Aorta (tissue), 5 donors: ENCODE data around the gene AKIRIN2. TPM values are rescaled to one million over a fixed set of nuclear protein-coding genes. Genes with fewer than 3 reads are reported as not detected.
"Not testable (repeated sequence)": the region's sequence is repeated elsewhere in the genome, so short reads cannot be mapped to it uniquely, and the experiment has no call there.

ENCODE experiments used
- ATAC-seq: fragments of 200-7000 bp; cut with Tn5 transposase; one replicate; pipeline ENCODE4 v1.9.1; 2022; ENCODE audit warnings: moderate library complexity; ENCODE audit not compliant: low FRiP score
- DNase-seq, 2 donors: peaks; one replicate each; pipeline ENCODE4 v3.0.0-alpha.2; 2020
- H3K27ac ChIP-seq, 2 donors: one replicate each; pipeline ENCODE4 v1.5.1; 2013; ENCODE audit warnings: low read length in 2 of 2, mild to moderate bottlenecking in 2 of 2, moderate library complexity in 2 of 2, control low read depth in 1 of 2, inconsistent platforms in 1 of 2, low read depth in 1 of 2
- H3K27me3 ChIP-seq, 2 donors: one replicate each; pipeline ENCODE4 v1.6.1; 2013; ENCODE audit warnings: control low read depth in 1 of 2, low read length in 1 of 2, mild to moderate bottlenecking in 1 of 2, moderate library complexity in 1 of 2; ENCODE audit not compliant: insufficient read depth in 2 of 2, control insufficient read depth in 1 of 2
- H3K36me3 ChIP-seq, 2 donors: one replicate each; pipeline ENCODE4 v1.6.1; 2013; ENCODE audit warnings: control low read depth in 1 of 2, low read length in 1 of 2, mild to moderate bottlenecking in 1 of 2; ENCODE audit not compliant: insufficient read depth in 2 of 2, control insufficient read depth in 1 of 2
- H3K4me1 ChIP-seq, 2 donors: one replicate each; pipeline ENCODE4 v1.6.1; 2013; ENCODE audit warnings: low read length in 2 of 2, control low read depth in 1 of 2, mild to moderate bottlenecking in 1 of 2, moderate library complexity in 1 of 2; ENCODE audit not compliant: insufficient read depth in 2 of 2, control insufficient read depth in 1 of 2
- H3K4me3 ChIP-seq, 2 donors: one replicate each; pipeline ENCODE4 v1.5.1; 2013; ENCODE audit warnings: low read length in 2 of 2, control low read depth in 1 of 2, mild to moderate bottlenecking in 1 of 2
- H3K9me3 ChIP-seq: one replicate; pipeline ENCODE4 v1.6.1; 2013; ENCODE audit warnings: mild to moderate bottlenecking, low read length; ENCODE audit not compliant: control insufficient read depth
- WGBS, 2 donors: extraction: QIAGEN DNeasy Blood & Tissue Kit; methylation state at CpG; one replicate each; pipeline ENCODE4 v1.1.7; 2013; 5-methylcytosine and 5-hydroxymethylcytosine counted together
- intact Hi-C, 2 donors: fragments of 100-400 bp; cut with DNase I; formaldehyde crosslinking; loops; one replicate each; pipeline versions ENCODE4 v1.14.2 to v1.15.0; 2022
- polyA plus RNA-seq, 2 donors: library from polyadenylated mRNA; stranded (reverse); fragments of 200-250 nt; gene quantifications; one replicate each; pipeline ENCODE4 v1.2.3, GENCODE V29; 2013
- total RNA-seq, 2 donors: library from RNA; stranded (reverse); fragmentation: NEBNext Ultra II Directional; extraction: Animal tissue kit (Norgen Biotek cat#: 25700); gene quantifications; one replicate each; pipeline ENCODE4 v1.2.1, GENCODE V29; 2021
- donor health status: healthy with polysubstance abuse.
- donor health status: Bipolar disorder and iron deficiency.
- donor health status: DM: no; HTN: no; CAD: no.
- donor health status: DM: no; HTN: no; CAD: no.
- donor health status: DM: yes; HTN: yes; CAD: no.

Gene AKIRIN2
- total and polyA plus RNA-seq, 4 donors: 17.8 to 43.5 (median 31.8) TPM

- H3K9me3 ChIP-seq: no peaks in the 10 kb centered on the region
- no peak for ATAC-seq
- H3K27me3 ChIP-seq: no peaks in the 10 kb centered on the region
- peaks cover 0 to 4% of the 10 kb centered on the region in 2 donors for H3K4me1 ChIP-seq
- intact Hi-C loops: no loop called here
- no peak overlapping the region for H3K27ac ChIP-seq
- no peak overlapping the region for H3K4me3 ChIP-seq
- DNase-seq: no peak
- H3K36me3 ChIP-seq: no peaks in the 10 kb centered on the region
- 17 to 47% methylated on average over 4 of the region's 4 CpGs for WGBS, 2 donors
Measured at GRCh38 chr6:87722540-87723169, 20.6 kb upstream of the AKIRIN2 start.

GRCh38 chr6:87721311-87721710, 19.3 kb upstream of the AKIRIN2 start:
- ATAC-seq (no peak), DNase-seq (no peak)
- Histone ChIP-seq H3K27ac (no peak overlapping the region), H3K9me3 (no peaks in the 10 kb centered on the region), H3K36me3 (no peaks in the 10 kb centered on the region), H3K4me1 (peaks cover 0 to 4% of the 10 kb centered on the region in 2 donors), H3K27me3 (no peaks in the 10 kb centered on the region), H3K4me3 (no peak overlapping the region)
- WGBS, 2 donors: 85 to 93% methylated on average over 1 of the region's 1 CpG
- intact Hi-C loops: no loop called here

GRCh38 chr6:87718662-87719433, 16.8 kb upstream of the AKIRIN2 start:
- Histone ChIP-seq H3K27me3 (no peaks in the 10 kb centered on the region), H3K27ac (no peak overlapping the region), H3K4me3 (no peak overlapping the region), H3K9me3 (no peaks in the 10 kb centered on the region), H3K4me1 (peaks cover 0 to 3% of the 10 kb centered on the region in 2 donors), H3K36me3 (no peaks in the 10 kb centered on the region)
- intact Hi-C loops: no loop called here
- WGBS, 2 donors: 92 to 93% methylated on average over 9 of the region's 9 CpGs
- no peak for DNase-seq
- no peak for ATAC-seq

- DNase-seq: no peak
- Histone ChIP-seq H3K4me3 (no peak overlapping the region), H3K9me3 (no peaks in the 10 kb centered on the region), H3K4me1 (no peaks in the 10 kb centered on the region), H3K27ac (peak overlapping the region in 1 of 2 donors; percentile 35), H3K27me3 (no peaks in the 10 kb centered on the region), H3K36me3 (no peaks in the 10 kb centered on the region)
- intact Hi-C loops: no loop called here
- no peak for ATAC-seq
- WGBS, 2 donors: 12 to 17% methylated on average over 4 of the region's 4 CpGs
Measured at GRCh38 chr6:87716928-87717614, 15.0 kb upstream of the AKIRIN2 start.

- Histone ChIP-seq H3K36me3 (no peaks in the 10 kb centered on the region), H3K27me3 (no peaks in the 10 kb centered on the region), H3K4me3 (no peak overlapping the region), H3K27ac (no peak overlapping the region), H3K4me1 (no peaks in the 10 kb centered on the region), H3K9me3 (no peaks in the 10 kb centered on the region)
- DNase-seq (no peak), ATAC-seq (no peak)
- intact Hi-C loops: no loop called here
- WGBS, 2 donors: 74 to 76% methylated on average over 2 of the region's 2 CpGs
Measured at GRCh38 chr6:87714093-87714842, 12.2 kb upstream of the AKIRIN2 start.

- 91 to 95% methylated on average over 2 to 3 of the region's 3 CpGs for WGBS, 2 donors
- H3K36me3 ChIP-seq, H3K27me3 ChIP-seq, ATAC-seq, H3K4me3 ChIP-seq, intact Hi-C loops, H3K27ac ChIP-seq, DNase-seq, H3K4me1 ChIP-seq, H3K9me3 ChIP-seq: not testable (repeated sequence)
Measured at GRCh38 chr6:87712713-87713112, 10.7 kb upstream of the AKIRIN2 start.

GRCh38 chr6:87710090-87710489, 8.1 kb upstream of the AKIRIN2 start:
- 81 to 85% methylated on average over 3 of the region's 3 CpGs for WGBS, 2 donors
- no peak for ATAC-seq

GRCh38 chr6:87708581-87709427, 6.8 kb upstream of the AKIRIN2 start:
- WGBS, 2 donors: 80 to 93% methylated on average over 6 of the region's 7 CpGs
- not testable (repeated sequence) for ATAC-seq, H3K27ac ChIP-seq, H3K4me3 ChIP-seq, H3K36me3 ChIP-seq, DNase-seq, H3K27me3 ChIP-seq, H3K9me3 ChIP-seq, H3K4me1 ChIP-seq
- intact Hi-C loops: loop anchor here in 1 of 2 donors (10.0 kb wide), 1 partner anchor 124 kb away; the partner anchor contains the start of gene RARS2

More at GRCh38 chr6:87710090-87710489, 8.1 kb upstream of the AKIRIN2 start:
- no peaks in the 10 kb centered on the region for H3K9me3 ChIP-seq
- no peaks in the 10 kb centered on the region for H3K4me1 ChIP-seq
- no peak overlapping the region for H3K4me3 ChIP-seq
- H3K27ac ChIP-seq: no peak overlapping the region
- intact Hi-C loops: no loop called here
- no peak for DNase-seq
- no peaks in the 10 kb centered on the region for H3K36me3 ChIP-seq
- H3K27me3 ChIP-seq: no peaks in the 10 kb centered on the region
